NCI-H146 treated with DMSO at 0.1 percent for 48 hours (cell line): ENCODE measurements around the gene VSTM1.
A peak's percentile ranks its signal among the peaks of the same experiment; 100 is the strongest.
"Not testable (repeated sequence)": the region's sequence is repeated elsewhere in the genome, so short reads cannot be mapped to it uniquely, and the experiment has no call there.

Experiments used
- DNase-seq: peaks from one replicate; lab custom pipeline; 2025; ENCODE audit not compliant: unreplicated experiment; lab: John Stamatoyannopoulos, UW

The VSTM1 gene, protein sequence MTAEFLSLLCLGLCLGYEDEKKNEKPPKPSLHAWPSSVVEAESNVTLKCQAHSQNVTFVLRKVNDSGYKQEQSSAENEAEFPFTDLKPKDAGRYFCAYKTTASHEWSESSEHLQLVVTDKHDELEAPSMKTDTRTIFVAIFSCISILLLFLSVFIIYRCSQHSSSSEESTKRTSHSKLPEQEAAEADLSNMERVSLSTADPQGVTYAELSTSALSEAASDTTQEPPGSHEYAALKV

DNA sequence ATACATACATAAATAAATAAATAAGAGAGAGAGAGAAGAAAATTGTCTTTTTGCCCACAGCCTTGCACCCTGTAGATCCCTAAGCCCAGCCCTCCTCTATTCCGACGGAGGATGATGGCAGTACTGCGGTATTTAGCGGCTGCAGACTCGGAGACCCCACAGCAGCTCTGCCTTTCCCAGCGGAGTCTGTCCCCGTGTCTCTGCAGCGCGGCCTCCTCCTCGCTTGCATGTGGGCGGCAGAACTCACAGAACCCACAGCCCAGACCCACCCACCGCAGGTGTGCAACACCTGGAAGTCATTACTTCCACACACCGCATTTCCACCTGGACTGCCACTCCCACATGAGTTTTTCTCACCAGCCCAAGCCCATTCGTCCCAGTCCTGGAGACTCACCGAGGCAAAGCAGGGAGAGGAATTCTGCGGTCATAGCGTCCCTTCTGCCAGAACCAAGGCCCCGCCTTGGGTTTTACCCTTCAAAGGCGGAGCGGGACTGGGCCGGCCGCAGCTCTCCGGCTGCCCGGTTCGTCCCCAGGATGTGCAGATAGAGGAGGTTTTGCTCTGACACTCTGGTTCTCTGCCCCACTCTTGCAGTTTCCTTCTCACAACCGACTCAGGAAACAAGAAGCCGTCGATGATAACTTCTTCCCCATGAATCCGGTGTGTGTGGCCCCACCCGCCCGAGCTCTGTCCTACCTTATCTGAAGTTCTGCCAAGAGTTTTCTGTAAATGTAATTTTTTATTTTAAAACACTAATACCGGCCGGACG is at the start of gene VSTM1:
VSTM1 (minus strand) TSS at position 548 of the 767 bp plus-strand sequence; CDS start at position 428, 120 bp downstream.
- no peak for DNase-seq

DNA sequence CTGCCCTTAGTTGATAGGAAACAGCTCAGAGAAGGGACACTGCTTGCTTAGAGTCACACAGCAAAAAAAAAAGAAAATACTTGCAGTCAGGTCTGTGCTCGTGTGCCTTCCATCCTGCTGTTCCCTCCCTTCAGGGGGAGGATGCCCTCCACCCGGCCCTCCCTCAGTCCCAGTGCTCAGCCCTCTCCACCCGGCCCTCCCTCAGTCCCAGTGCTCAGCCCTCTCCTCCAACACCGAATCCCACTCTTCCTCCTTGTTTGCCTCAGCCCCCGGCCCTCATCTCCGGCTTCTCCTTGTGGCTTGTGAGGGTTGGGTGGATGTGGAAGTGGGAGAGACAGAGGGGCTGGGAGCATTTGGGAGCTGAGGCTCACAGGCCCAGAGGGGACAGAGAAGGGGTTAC is 46.0 kb upstream of the VSTM1 start:
- DNase-seq = no peak

DNA sequence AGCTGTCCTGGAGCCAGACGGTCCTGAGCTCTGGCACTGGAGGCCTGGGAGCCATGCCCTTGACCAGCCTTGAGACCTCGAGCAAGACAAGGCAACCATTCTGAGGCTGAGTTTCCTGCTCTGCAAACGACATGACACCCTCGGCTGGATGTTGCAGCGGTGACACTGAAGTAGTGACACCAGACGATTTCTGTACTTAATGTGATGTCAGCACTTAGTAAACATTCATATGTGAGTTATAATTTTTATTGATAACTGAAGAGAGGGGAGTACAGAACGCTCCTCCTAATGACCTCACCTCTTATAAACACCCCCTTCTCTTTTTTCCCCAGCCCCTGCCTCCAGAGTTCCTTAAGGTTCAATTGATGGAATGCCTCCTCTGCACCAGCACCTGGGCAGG is 44.8 kb upstream of the VSTM1 start:
- no peak for DNase-seq

DNA sequence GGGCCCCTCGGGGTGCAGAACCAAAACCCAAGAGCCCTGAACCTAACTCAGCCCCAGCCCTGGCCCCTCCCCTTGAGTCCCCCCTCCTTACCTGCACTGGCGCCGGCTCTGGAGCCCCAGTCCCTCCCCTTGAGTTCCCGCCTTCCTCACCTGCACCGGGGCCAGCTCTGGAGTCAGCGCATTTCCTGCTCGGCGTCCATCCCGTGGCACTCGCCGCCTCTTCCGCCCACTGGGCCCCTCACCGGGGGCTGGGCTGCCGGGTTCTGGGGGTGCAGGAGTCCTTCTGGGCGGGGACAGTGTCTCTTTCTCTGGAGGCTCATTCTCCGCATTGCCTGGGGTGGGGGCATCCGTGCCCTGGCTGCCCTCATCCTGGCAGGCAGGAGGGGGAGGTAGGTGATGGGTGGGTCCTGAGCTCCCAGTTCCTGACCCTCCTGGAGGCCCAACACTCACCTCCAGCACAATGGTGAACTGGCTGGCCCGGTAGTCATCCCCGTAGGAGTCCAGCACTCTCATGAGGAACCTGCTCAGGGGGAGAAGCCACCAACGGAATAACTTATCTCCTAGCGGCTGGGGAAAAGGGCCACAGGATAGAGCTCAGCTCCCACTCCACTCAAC is 44.3 kb upstream of the VSTM1 start:
- no peak for DNase-seq

DNA sequence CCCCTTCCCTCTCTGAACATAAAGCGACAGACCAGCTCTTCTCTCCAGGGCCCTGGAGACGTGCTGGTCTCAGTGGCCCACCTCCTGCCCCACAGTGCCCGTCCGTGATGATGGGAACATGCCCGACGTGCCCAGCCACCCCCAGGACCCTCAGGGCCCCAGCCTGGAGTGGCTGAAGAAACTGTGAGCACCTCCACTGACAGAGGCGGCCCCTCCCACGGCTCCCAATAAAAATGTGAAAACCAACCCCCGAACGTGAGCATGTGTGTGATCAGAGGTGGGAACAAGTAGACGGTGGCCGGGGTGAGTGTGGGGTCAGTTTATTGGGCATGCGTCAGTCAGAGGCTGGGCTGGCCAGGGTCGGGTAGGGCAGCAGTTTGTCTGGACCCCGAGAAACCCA is 43.0 kb upstream of the VSTM1 start:
- DNase-seq = no peak

DNA sequence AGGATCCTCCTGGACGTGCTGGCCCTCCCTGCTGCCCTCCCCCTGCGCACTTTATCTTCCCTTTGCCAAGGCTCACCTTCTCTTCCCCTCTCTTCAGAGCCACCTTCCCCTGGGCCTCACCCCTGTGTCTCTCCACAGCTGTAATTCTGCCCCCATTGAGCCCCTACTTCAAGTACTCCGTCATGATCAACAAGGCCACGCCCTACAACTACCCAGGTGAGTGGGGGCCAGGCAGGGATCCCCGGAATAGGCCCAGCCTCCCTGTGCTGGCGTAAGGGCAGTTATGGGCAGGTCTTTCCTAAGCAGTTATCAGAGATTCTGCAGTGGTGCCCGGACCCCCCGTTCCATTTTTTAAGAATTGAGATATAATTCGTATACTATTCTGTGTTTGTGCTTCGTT is 42.1 kb upstream of the VSTM1 start:
- DNase-seq = no peak

DNA sequence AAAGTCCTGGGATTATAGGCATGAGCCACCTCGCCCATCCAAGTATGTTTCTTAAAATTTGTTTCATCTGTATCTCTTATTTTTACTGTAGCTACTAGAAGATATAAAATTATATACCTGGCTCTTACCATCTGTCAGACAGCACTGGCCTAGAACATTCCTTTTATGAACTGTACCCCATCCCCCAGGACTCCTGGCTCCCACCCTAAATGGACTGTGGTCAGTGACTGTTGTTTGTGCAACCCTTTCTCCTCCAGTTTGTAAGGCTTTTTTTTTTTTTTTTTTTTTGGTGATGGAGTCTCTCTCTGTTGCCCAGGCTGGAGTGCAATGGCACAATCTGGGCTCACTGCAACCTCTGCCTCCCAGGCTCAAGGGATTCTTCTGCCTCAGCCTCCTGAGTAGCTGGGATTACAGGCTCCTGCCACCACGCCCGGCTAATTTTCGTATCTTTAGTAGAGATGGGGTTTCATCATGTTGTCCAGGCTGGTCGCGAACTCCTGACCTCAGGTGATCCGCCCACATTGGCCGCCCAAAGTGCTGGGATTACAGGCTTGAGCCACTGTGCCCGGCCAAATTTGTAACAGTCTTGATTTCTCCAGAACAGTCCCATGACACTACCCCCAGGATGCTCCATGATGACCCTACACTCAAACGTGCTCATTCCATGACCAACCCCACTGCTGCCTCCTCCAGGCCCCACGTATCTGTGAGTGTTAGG is 41.5 kb upstream of the VSTM1 start:
- DNase-seq = no peak

DNA sequence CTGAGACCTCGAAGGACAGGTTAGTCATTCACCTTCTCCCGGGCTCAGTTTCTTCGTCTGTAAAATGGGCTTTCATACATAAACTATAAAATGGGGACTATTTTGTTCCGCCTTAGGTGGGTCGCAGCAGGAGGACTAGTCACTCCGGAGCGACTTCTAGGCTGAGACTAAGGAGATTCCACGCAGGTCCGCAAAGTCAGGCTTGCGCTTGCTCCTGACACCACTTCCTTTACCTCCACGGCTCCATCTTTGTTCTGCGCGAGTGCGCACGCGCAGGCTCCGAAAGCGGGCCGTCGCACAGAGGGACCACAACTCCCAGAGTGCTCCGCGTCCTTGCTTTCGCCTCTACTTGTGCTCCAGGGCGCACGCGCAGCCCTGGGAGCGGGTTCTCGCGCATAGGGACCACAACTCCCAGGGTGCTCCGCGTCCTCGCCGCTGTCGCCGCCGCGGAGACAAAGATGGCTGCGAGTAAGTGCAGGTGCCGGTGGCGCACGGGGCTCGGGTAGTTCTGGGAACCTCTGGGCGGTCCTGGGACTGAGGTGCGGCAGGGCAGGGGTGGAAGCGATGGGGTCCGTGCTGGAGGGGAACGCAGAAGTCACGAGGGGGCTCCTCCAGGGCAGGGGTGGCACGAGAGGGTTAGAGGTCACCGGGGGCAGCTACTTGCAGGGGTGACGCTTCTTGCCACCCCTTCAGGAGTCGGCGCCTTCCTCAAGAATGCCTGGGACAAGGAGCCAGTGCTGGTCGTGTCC is 38.9 kb upstream of the VSTM1 start, which contains the start of gene NDUFA3:
NDUFA3 (plus strand) TSS at position 435 of the 749 bp plus-strand sequence; CDS start at position 459, 24 bp downstream.
- DNase-seq = peak; percentile 97

DNA sequence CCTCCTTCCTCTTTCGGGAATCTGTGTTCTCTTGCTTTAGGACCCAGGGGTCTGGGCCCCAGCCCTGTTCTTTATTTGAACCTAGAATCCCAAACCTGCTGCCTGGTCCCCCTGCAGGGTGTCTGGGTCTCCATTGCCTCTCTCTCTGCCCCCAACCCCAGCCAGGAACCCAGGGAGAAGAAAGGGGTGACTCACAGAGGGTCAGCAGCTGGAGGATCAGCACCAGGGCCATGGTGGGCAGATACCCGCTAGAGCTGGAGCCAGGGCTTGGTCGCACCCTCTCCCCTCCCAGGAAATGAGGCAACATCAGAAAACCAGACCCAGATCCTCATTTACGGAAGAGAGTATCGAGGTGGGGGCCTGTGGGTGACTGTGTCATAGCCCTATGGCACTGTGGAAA is 36.9 kb upstream of the VSTM1 start, which contains the start of gene OSCAR:
OSCAR (minus strand) TSS at position 243 of the 400 bp plus-strand sequence; CDS start at position 232, 11 bp downstream.
- no peak for DNase-seq

DNA sequence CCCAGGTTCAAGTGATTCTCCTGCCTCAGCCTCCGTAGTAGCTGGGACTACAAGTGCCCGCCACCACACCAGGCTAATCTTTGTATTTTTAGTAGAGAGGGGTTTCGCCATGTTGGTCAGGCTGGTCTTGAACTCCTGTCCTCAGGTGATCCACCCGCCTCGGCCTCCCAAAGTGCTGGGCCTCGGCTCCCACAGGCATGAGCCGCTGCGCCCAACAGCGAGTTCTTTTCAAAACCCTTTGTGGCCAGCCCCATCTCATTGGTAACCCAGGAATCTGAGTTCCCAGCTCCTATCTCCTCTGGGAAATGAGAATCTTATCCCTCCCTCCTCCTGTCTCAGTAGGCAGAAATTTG is 36.2 kb upstream of the VSTM1 start:
- DNase-seq = not testable (repeated sequence)

DNA sequence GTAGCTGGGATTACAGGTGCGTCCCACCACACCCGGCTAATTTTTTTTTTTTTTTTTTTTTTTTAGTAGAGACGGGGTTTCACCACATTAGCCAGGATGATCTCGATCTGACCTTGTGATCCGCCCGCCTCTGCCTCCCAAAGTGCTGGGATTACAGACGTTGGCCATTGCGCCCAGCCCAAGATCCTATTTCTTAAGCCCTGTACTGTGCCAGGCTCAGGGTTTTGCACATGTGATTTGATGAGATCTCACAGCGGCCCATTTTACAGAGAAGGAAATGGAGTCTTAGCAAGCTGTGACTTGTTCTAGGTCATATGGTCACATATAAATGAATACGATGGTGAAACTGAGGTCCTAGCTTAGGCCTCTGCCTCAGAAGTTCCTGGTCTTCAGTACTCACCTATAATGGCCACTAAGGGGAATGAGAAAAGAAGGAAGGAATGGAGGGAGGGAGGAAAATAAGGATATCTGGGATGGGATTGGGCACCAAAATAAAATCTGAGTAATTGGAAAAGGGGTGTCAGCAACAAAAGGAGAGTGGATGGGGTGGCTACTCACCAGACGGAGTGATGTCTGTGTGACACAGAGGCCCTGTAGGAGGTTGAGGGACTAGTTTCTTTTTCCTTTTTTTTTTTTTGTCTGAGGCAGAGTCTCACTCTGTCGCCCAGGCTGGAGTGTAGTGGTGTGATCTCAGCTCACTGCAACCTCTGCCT is 35.6 kb upstream of the VSTM1 start:
- DNase-seq = no peak

DNA sequence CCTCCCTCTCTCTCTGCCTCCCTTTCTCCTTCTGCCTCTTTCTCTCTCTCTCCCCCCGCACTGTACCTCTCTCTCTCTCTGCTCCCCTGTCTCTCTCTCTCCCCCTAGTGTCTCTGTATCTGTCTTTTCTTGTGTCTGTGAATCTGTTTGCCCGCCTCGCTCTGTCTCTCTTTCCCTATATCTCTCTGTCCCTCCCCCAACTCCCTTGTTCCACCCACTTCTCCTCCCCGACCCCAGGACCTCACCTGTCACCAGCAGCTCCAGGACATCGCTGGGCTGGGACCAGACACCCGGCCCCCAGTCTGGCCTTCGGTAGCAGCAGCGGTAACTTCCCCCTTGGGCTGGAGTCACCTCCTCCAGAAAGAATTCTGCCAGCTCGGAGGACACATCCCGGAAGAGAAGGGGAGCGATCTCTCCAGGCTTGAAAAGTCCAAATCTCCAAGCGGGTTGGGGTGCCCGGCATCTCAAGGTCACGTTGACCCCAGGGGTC is 33.0 kb upstream of the VSTM1 start:
- DNase-seq = no peak

DNA sequence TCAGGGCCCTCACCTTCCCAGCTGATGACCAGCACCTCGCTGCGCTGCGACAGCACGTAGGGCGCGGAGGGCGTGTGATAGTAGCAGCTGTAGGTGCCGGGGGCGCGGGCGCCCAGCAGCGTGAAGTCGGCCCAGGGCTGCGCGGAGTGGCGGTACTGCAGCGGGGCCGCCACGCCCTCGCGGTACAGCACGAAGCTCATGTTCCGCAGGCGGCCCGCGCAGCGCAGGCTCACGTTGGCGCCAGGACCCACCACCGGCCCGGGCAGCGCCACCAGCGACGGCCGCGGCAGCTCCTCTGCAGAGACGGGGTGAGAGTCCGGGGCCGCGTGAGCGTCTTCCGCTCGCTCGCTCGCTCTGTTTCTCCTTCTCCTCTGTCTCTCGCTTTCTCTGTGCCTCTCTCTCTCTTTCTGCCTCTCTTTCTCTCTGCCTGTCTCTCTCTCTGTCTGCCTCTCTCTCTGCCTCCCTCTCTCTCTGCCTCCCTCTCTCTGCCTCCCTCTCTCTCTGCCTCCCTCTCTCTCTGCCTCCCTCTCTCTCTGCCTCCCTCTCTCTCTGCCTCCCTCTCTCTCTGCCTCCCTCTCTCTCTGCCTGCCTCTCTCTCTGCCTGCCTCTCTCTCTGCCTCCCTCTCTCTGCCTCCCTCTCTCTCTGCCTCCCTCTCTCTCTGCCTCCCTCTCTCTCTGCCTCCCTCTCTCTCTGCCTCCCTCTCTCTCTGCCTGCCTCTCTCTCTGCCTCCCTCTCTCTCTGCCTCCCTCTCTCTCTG is 32.3 kb upstream of the VSTM1 start:
- DNase-seq = peak; percentile 12

DNA sequence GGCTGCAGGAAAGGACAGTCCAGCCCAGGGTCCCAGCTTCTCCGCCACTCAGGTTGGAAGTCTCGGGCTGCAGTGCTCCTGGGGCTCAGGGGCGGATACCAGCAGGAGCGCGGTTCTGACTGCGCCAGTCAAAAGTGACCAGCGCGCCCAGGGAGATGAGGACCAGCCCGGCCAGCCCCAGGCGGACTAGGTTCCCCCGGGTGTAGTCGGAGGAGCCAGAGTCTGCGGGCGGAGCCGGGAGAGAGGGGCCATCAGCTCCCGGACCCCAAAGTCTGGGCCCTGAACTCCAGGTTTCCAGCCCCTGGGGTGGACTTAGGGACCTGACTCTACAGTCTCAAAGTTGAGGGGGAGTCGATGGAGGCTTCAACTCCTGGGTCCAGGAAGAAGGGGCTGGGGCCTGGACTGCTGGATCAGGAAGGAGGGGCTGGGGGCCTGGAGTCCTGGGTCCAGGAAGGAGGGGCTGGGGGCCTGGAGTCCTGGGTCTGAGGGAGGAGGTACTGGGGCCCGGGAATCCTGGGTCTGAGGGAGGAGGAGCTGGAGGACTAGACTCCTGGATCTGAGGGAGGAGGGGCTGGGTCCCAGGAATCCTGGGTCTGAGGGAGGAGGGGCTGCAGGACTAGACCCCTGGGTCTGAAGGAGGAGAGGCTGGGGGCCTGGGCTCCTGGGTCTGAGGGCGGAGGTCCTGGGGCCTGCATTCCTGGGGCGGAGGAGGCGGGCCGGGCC is 31.6 kb upstream of the VSTM1 start:
- no peak for DNase-seq

DNA sequence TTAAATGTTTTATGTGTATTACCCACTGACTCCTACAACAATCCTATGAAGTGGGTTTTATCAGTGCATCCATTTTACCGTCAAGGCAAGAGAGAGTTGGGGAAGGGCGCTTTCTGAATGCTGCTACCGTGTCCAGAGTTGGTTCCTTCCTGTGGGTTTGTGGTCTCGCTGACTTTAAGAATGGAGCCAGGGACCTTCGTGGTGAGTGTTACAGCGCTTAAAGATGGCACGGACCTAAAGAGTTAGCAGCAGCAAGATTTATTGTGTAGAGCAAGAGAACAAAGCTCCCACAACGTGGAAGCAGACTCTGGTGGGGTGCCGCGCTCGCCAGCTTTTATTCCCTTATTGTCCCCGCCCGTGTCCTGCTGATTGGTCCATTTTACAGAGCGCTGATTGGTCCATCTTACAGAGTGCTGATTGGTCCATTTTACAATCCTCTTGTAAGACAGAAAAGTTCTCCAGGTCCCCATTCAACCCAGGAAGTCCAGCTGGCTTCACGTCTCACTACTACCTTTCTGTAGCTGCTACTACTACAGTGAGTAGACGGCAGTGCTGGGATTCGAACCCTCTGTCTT is 30.8 kb upstream of the VSTM1 start:
- no peak for DNase-seq

DNA sequence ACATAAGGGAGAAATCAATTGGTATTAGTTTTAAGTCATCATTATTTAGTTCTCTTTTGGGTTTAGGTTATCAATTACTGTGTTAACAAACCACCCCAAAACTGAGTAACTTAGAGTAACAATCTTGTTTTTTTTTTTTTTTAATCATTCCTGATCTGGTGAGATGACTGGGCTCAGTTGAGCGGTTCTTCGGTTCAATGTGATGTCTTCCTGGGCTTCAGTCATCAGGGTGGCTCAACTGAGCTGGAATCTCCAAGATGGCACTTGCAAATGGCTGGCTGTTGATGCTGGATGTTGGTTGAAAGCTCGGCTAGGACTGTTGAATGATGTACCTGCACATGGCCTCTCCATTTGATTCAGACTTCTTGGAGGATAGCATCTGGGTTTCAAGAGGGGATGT is 20.7 kb upstream of the VSTM1 start:
- no peak for DNase-seq

DNA sequence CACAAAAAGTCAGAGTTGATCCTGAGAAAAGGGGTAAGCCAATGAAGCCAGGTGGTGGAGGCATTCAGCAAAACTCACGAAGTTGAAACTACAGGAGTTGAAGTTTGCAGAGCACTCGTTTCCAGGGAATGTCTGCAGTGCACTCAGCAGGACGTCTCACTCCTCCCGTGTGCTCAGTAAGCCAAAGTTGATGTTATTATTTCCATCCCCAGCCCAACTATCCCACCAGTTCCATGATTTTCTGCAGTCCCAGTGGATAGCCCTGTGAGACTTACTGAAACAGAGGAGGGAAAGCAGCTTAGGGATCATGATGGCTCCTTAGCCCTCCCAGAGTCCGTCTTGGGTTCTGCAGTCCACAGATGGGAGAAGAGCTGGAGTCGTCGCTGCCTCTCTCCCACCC is 17.3 kb upstream of the VSTM1 start, which contains the start of gene TARM1:
TARM1 (minus strand) TSS at position 334 of the 400 bp plus-strand sequence; CDS start at position 309, 25 bp downstream.
- DNase-seq = no peak

DNA sequence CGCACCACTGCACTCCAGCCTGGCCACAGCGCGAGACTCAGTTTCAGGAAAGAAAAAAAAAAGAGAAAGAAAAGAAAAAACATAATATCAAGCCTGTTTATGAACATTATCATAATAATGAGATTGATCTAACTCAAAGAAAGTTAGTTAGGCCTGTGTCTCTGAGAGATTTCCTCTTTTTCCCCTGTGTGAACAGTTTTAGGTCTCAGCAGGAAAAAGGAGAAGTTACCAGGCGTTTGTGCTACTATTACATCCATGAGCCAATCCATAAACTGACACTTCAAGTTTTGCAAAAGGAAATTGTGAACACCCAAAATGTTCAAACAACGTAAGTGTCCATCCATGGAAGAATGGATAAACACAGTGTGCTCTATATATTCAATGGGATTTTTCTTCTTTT is 13.6 kb upstream of the VSTM1 start:
- no peak for DNase-seq
